ENCODE results near the gene KCNH5.

KCNH5 gene

DNA sequence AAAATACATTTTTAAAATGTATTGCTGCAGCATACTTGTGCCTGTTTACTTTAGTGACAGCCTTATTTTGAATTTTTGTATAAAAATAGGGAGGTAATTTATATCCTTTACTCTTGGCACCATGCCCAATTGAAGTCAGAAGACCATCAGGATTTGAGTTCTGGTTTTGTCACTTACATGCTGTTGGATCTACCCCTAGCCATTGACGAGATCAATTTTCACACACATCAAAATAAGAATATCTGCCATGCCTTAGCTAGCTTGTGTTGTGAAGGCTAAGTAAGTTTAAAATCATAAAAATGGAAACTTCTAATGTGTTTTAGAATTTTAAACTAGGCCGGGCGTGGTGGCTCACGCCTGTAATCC, 381.8 kb downstream of the KCNH5 start:
- no peak for DNase-seq

DNA sequence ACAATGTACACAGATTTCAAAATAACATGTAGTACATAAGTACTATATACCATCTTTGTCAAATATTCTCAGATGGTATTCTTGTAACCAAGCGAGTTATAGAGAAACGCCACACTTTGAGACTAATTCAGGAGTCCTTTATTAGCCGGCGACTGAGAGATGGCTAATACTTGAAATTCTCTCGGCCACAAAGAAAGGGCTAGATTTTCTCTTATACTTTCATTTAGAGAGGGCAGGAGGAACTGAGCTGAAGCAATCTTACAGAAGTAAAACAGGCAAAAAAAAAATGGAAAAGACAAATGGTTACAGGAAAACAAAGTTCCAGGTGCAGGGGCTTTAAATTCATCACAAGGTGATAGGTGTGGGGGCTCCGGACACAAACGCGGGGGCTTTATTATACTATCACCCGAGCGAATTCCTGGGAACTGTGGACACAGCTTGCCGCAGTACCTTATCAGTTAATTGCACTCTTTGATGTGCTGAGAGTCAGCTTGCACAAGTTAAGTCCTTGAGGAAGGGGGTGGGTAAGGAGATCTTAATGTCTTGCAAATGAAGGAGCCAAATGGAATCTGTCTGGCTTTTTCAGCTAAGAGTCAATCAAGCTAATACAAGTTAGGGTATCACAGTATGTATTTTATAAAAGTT, 382.3 kb downstream of the KCNH5 start:
- DNase-seq = no peak

DNA sequence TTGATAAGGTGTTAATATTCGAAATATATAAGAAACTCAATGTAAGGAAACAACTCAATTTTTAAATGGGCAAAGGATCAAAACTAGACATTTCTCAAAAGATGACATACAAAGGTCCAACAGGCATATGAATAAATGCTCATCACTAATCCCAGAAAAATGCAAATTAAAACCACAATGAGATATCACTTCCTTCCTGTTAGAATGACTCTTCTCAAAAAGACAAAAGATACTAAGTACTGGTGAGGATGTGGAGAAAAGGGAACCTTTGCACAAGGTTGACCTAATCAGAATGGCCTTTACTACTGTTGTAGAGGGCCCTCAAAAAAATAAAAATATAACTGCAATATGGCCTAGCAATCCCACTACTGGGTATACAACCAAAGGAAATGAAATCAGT, 383.4 kb downstream of the KCNH5 start:
- no peak for DNase-seq

DNA sequence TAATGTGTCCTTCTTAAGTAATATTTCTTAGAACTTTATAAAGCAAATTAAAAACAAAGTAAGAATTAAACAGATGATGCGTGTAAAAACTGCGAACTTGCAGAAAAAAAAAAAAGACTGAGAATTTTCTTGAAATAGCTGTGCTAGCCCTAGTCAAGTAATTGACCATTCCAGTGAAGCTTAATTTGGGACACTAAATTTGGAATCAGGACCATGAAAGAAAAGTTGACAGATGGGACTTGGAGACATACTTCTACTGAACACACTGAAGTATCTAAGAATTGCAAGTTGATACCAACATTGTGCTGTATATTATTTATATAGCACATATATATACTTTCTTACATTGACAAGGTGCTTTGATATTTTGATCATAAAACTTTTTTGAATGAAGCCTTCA, 386.6 kb downstream of the KCNH5 start:
- no peak for DNase-seq

DNA sequence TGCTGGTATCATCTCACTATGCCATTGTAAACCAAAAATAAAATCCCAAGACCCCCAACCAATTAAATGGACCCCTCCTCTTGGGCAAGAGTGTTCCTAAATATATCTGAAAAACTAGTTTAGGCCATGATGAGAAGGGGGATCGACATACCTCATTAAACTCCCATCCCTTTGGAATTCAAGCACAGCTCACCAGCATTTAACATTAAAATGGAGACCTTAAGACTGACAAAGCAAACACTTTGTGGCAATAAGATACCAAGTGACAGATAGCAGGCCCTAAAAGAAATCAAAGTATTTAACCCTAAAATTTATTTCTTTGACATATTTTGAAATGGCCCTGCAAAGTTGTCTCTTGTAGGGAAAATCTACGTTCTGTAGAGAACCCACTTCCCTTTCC, 387.9 kb downstream of the KCNH5 start:
- DNase-seq = no peak

DNA sequence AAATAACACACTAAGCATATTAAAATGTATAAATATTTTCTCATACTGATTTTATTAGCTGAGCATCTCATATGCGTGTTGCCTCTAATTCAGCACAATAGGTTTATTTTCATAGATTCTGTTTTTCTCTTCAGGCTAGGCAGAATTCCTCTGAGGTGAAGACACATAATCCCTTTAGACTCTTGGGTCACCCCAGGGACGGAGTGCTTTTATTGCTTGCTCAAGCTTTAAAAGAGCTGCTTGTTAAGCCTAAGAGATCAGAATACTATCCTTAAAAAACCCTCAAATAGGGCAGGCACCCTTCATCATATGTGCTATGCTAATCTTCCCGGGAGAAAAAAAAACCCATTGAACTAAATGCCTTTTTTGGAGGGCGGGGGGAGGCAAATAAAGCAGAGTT, 390.1 kb downstream of the KCNH5 start:
- DNase-seq = no peak

DNA sequence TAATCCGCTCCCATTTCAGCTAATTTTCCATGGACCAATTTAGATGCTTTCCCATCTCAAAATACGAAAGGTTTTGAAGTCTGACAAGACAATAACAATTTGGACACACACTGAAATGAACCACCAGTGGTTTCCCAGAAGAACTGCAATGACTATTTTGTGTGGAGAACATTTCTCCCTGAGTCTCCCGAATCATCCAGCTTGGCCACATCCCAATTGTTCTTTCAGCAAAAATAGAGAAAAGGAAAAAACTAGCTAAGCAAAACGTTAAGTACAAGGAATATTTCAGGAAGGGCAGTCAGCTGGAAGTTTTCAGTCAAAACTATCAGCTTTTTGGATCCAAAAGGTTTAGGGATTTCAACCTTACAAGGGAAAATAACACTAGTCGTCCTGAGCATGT, 390.6 kb downstream of the KCNH5 start:
- no peak for DNase-seq
